Brain microvascular endothelial cell (primary cell): ENCODE data around the gene RBM45.

Source experiments
- DNase-seq: peaks from one replicate; pipeline ENCODE4 v3.0.0-alpha.2; 2020
- H3K27ac ChIP-seq: fragments of 250-450 bp; sonication (Bioruptor Pico); 2 replicates; pipeline ENCODE4 v1.5.1; 2020; ENCODE audit warnings: mild to moderate bottlenecking, moderate library complexity
- H3K27me3 ChIP-seq: fragments of 250-450 bp; sonication (Bioruptor Pico); replicated peaks from 2 replicates; pipeline ENCODE4 v1.5.1; 2020; ENCODE audit warnings: mild to moderate bottlenecking
- H3K36me3 ChIP-seq: fragments of 250-450 bp; sonication (Bioruptor Pico); replicated peaks from 2 replicates; pipeline ENCODE4 v1.5.1; 2020; ENCODE audit warnings: mild to moderate bottlenecking
- H3K4me3 ChIP-seq: 2 replicates; pipeline ENCODE4 v1.5.1; 2011; ENCODE audit warnings: low read depth, mild to moderate bottlenecking, control low read depth, low read length, moderate library complexity
- CTCF ChIP-seq: IDR thresholded peaks from 2 replicates; pipeline ENCODE4 v1.5.1; 2011; ENCODE audit warnings: low read depth, mild to moderate bottlenecking, moderate library complexity, low read length, control low read depth, inconsistent platforms; ENCODE audit errors: missing control alignments
- in situ Hi-C: cut with HindIII; loops from 2 replicates; pipeline ENCODE4 v1.10.0; 2017; ENCODE audit warnings: low sequenced_read_pairs, low pct_ligation_motif_present

RBM45 gene

DNA sequence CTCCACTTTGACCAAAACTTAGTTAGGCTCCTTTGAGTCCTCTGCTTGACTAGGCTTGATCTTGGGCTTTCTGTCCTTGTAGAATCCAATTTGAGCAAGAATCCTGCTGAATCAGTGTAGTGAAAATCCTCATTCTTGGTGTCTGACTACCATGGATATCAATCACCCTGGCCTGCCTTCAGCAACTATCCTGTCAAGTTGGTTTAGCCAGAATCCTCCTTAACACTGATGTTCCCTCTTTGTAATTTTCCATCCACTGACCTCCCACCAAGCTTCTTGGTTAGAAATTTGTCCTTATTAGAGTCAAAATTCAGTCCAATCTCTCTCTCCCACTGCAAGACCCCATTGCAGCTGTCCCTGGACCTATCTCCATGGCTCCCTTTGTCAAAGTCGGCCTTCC, 494 bp upstream of the RBM45 start:
- no peak for TF ChIP-seq CTCF
- Histone ChIP-seq H3K36me3 (no peaks in the 10 kb centered on the region), H3K4me3 (no peak overlapping the region), H3K27ac (no peak overlapping the region), H3K27me3 (no peaks in the 10 kb centered on the region)
- DNase-seq = no peak
- in situ Hi-C loops = no loop called here

GRCh38 chr2:178114462-178114861, 2.2 kb downstream of the RBM45 start:
- TF ChIP-seq CTCF = no peak
- no peak for DNase-seq
- Histone ChIP-seq H3K27ac (no peak overlapping the region), H3K36me3 (no peaks in the 10 kb centered on the region), H3K4me3 (no peak overlapping the region), H3K27me3 (no peaks in the 10 kb centered on the region)
- in situ Hi-C loops = no loop called here

DNA sequence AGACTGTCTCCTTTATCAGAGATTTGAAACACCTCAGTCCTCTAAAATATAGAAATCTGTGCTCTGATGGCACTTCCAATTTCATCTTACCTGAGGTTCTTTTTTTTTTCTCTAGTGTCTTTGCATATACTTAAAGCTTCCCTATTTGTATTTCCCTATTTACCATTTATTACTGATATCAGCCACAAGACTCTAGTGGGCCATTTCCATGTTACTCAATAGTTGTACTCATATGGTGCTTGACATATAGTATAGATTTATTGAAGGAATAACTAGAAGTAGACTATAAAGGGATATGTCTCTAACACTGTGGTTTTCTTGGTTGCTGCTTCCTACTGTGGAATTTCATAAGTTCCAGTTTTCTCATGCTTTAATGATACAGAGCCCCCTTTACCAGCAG, 3.0 kb downstream of the RBM45 start:
- Histone ChIP-seq H3K27ac (no peak overlapping the region), H3K36me3 (no peaks in the 10 kb centered on the region), H3K27me3 (no peaks in the 10 kb centered on the region), H3K4me3 (no peak overlapping the region)
- DNase-seq = no peak
- in situ Hi-C loops = no loop called here
- TF ChIP-seq CTCF = no peak

DNA sequence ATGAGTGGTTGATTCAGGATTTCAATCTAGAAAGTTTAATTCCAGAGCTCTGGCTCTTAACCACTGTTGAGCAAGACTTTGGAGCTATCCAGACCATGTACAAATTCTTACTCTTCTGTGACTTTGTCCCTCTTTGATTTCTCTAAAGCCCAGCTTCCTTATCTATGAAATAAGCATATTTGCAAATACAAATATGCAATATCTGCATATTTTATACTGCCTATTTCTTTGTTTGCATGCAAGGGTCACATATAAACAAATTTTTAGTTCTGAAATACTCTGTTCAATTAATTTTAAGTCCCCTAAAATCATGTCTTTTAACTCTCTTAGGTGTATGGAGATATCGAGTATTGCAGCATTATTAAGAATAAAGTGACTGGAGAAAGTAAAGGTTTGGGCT, 5.5 kb downstream of the RBM45 start:
- no peak overlapping the region for H3K4me3 ChIP-seq
- in situ Hi-C loops = no loop called here
- no peaks in the 10 kb centered on the region for H3K27me3 ChIP-seq
- DNase-seq = no peak
- TF ChIP-seq CTCF = no peak
- H3K27ac ChIP-seq = no peak overlapping the region
- H3K36me3 ChIP-seq = peaks cover 3% of the 10 kb centered on the region

- Histone ChIP-seq H3K4me3 (no peak overlapping the region), H3K36me3 (peaks cover 3% of the 10 kb centered on the region), H3K27ac (no peak overlapping the region), H3K27me3 (no peaks in the 10 kb centered on the region)
- in situ Hi-C loops = no loop called here
- TF ChIP-seq CTCF = no peak
- no peak for DNase-seq
Measured at GRCh38 chr2:178119179-178119922, 7.1 kb downstream of the RBM45 start.

DNA sequence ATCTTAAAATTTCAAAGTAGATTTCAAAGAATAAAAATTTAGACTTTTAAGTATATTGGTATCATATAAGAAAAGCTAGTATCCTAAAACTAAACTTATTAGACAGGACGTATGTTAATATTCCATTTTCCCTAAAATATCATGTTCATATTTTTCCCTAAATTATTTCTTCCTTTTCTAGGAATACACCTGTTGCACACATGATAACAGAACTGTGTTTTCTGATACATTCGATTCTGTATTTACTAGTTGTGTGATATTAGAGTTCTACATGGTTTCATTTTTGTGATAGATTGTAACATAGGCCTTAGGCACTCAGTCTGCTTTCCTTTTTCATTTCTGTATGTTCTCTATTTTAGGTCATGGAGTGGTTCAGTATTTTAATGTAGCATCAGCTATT, 10.9 kb downstream of the RBM45 start:
- Histone ChIP-seq H3K27ac (no peak overlapping the region), H3K27me3 (no peaks in the 10 kb centered on the region), H3K4me3 (no peak overlapping the region), H3K36me3 (peaks cover 7% of the 10 kb centered on the region)
- DNase-seq = no peak
- in situ Hi-C loops = no loop called here
- no peak for TF ChIP-seq CTCF
